Kidney (tissue), 14 donors: ENCODE measurements around the gene SORBS2. TPM values are rescaled to one million over a fixed set of nuclear protein-coding genes. Genes with fewer than 3 reads are reported as not detected.

Source experiments
- DNase-seq, 5 donors: peaks; one replicate each; pipeline ENCODE4 v3.0.0-alpha.2; 2013 to 2020
- FAIRE-seq: peaks from 2 replicates; lab custom pipeline; 2012; peaks lifted over from hg19 to GRCh38; lab: Jason Lieb, UNC
- H3K27ac ChIP-seq, 2 donors: one replicate each; pipeline ENCODE4 v1.7.0; 2013; ENCODE audit warnings: low read depth in 2 of 2, low read length in 2 of 2, inconsistent platforms in 1 of 2
- H3K27me3 ChIP-seq: one replicate; pipeline ENCODE4 v1.7.1; 2013; ENCODE audit warnings: low read length, inconsistent platforms; ENCODE audit not compliant: control insufficient read depth, insufficient read depth
- H3K36me3 ChIP-seq, 3 donors: one replicate each; pipeline versions ENCODE4 v1.7.0 to v1.7.1; 2013; ENCODE audit warnings: low read length in 3 of 3, control low read depth in 1 of 3, inconsistent platforms in 1 of 3; ENCODE audit not compliant: insufficient read depth in 3 of 3, control insufficient read depth in 2 of 3
- H3K4me1 ChIP-seq, 3 donors: one replicate each; pipeline versions ENCODE4 v1.7.0 to v1.7.1; 2013; ENCODE audit warnings: low read length in 3 of 3, inconsistent platforms in 1 of 3, low read depth in 1 of 3; ENCODE audit not compliant: control insufficient read depth in 2 of 3, insufficient read depth in 2 of 3
- H3K4me3 ChIP-seq, 3 donors: one replicate each; pipeline versions ENCODE4 v1.7.0 to v1.8.1; 2013; ENCODE audit warnings: low read length in 3 of 3, control low read depth in 1 of 3, inconsistent platforms in 1 of 3
- H3K9ac ChIP-seq, 3 donors: one replicate each; pipeline versions ENCODE4 v1.7.0 to v1.7.1; 2013; ENCODE audit warnings: low read length in 3 of 3, control low read depth in 1 of 3, inconsistent platforms in 1 of 3
- H3K9me3 ChIP-seq, 3 donors: one replicate each; pipeline versions ENCODE4 v1.7.0 to v1.7.1; 2013; ENCODE audit warnings: low read length in 3 of 3, control low read depth in 1 of 3, inconsistent platforms in 1 of 3; ENCODE audit not compliant: control insufficient read depth in 2 of 3, insufficient read depth in 1 of 3
- intact Hi-C: fragments of 100-400 bp; cut with DNase I; formaldehyde crosslinking; loops from one replicate; pipeline ENCODE4 v1.11.1; 2022
- polyA plus RNA-seq: library from polyadenylated mRNA; stranded (reverse); fragments of 350-450 nt; fragmentation: Illumina TruSeq; extraction: RNeasy Lipid Tissue Mini Kit (QIAGEN cat#74804); gene quantifications from one replicate; pipeline ENCODE4 v1.2.3, GENCODE V29; 2014; ENCODE audit warnings: low read depth, low replicate concordance; ENCODE audit not compliant: insufficient read depth
- total RNA-seq: library from RNA; stranded (reverse); fragmentation: NEBNext Ultra II Directional; extraction: Animal tissue kit (Norgen Biotek cat#: 25700); gene quantifications from one replicate; pipeline ENCODE4 v1.2.1, GENCODE V29; 2021
- TF ChIP-seq, protein P1 (sequence below): IDR thresholded peaks from 3 replicates; pipeline ENCODE4 v1.5.1; 2012; ENCODE audit warnings: mild to moderate bottlenecking, moderate library complexity, borderline replicate concordance; ENCODE audit not compliant: insufficient read depth; ENCODE audit errors: extremely low read depth
- donor health status: control.
- donor health status: control.
- donor health status: control.
- donor health status: control.
- donor health status: control.
- donor health status: DM: yes; HTN: yes; CAD: no.
- donor health status: Normal renal cell carcinoma (clear cell type).

SORBS2 gene
- total and polyA plus RNA-seq, 2 donors from 2014 or later = 26.0 to 127 TPM

DNA sequence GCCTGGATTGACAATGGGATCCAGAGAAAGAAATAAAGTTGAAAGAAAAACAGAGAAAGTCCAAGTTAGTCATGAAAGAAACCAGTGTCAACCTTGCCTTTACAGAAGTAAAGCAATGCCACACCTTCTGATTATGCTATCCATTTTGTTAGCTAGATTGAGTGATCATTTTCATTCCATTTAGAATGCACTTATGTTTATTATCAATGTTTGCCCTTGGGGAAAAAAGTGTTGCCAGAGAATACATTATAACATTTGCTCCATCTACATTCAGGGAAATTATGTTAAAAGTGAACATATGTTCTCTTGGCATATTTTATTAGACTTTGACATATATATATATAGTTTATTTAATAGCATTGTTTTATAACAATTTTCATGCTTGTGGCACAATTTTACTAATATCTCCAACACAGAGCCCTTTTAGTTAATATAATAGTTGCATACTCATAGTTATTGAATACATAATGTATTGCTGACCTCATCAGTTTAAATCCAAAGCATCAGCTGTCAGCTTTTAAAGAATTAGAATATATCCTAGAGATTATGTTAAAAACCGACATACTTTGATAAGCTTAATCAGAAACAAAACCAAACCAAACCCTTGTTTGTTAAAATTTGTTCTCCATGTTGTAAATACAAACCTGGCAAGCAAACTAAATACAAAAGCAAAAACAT is 134.2 kb downstream of the SORBS2 start:
- Histone ChIP-seq H3K9ac (no peak overlapping the region), H3K36me3 (peaks cover 0 to 20% (median 0%) of the 10 kb centered on the region in 3 donors), H3K27me3 (no peaks in the 10 kb centered on the region), H3K4me1 (no peaks in the 10 kb centered on the region), H3K4me3 (no peak overlapping the region), H3K27ac (no peak overlapping the region), H3K9me3 (no peaks in the 10 kb centered on the region)
- TF ChIP-seq, protein P1, sequence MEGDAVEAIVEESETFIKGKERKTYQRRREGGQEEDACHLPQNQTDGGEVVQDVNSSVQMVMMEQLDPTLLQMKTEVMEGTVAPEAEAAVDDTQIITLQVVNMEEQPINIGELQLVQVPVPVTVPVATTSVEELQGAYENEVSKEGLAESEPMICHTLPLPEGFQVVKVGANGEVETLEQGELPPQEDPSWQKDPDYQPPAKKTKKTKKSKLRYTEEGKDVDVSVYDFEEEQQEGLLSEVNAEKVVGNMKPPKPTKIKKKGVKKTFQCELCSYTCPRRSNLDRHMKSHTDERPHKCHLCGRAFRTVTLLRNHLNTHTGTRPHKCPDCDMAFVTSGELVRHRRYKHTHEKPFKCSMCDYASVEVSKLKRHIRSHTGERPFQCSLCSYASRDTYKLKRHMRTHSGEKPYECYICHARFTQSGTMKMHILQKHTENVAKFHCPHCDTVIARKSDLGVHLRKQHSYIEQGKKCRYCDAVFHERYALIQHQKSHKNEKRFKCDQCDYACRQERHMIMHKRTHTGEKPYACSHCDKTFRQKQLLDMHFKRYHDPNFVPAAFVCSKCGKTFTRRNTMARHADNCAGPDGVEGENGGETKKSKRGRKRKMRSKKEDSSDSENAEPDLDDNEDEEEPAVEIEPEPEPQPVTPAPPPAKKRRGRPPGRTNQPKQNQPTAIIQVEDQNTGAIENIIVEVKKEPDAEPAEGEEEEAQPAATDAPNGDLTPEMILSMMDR = no peak
- FAIRE-seq (no peak), DNase-seq (no peak)
- intact Hi-C loops = no loop called here

DNA sequence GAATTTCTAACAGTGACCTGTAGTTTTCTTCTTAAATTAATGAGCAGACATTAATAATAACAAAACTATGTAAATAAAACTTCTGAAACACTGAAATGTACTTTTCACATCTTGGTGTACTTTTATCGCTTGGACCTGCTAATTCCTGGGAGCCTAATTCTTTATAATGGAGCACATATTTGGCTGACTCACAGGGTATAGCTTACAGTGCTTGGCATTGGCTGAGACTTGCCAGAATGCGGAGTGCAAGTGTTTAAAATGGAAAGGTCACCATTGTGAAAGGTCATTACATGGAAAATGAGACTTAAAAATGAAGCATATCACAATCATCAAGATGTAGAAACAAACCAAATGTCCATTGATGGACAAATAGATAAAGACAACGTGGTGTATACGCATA is 139.4 kb downstream of the SORBS2 start:
- no peak overlapping the region for H3K4me3 ChIP-seq
- no peaks in the 10 kb centered on the region for H3K9me3 ChIP-seq
- H3K27ac ChIP-seq = no peak overlapping the region
- TF ChIP-seq, protein P1 = no peak
- H3K36me3 ChIP-seq = peaks cover 0 to 20% (median 8%) of the 10 kb centered on the region in 3 donors
- no peaks in the 10 kb centered on the region for H3K27me3 ChIP-seq
- FAIRE-seq (no peak), DNase-seq (no peak)
- intact Hi-C loops = no loop called here
- H3K4me1 ChIP-seq = no peaks in the 10 kb centered on the region
- H3K9ac ChIP-seq = no peak overlapping the region

DNA sequence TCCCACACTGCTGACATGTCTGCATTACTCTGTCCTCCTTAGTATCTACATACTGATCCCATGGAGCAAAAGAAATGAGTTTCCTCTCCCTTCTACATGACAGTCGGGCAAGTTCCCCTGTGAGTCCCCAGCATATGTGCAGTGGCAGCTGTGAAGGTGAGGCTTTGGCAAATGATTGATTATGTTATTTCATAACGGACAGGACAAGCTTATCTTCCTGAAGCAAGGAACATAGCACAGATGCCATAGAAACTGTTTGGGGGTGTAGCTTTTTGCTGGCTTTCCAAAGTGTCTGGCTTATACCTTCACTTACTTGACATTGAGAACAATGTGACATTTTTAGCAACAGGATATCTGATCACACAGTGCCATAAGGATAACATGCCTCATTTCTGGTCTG is 139.8 kb downstream of the SORBS2 start:
- TF ChIP-seq, protein P1 = no peak
- Histone ChIP-seq H3K4me1 (no peaks in the 10 kb centered on the region), H3K4me3 (no peak overlapping the region), H3K9me3 (no peaks in the 10 kb centered on the region), H3K27ac (no peak overlapping the region), H3K27me3 (no peaks in the 10 kb centered on the region), H3K36me3 (peaks cover 0 to 16% (median 8%) of the 10 kb centered on the region in 3 donors), H3K9ac (no peak overlapping the region)
- FAIRE-seq (no peak), DNase-seq (no peak)
- intact Hi-C loops = no loop called here
